ENCODE data around the gene PTCD1.

DNA sequence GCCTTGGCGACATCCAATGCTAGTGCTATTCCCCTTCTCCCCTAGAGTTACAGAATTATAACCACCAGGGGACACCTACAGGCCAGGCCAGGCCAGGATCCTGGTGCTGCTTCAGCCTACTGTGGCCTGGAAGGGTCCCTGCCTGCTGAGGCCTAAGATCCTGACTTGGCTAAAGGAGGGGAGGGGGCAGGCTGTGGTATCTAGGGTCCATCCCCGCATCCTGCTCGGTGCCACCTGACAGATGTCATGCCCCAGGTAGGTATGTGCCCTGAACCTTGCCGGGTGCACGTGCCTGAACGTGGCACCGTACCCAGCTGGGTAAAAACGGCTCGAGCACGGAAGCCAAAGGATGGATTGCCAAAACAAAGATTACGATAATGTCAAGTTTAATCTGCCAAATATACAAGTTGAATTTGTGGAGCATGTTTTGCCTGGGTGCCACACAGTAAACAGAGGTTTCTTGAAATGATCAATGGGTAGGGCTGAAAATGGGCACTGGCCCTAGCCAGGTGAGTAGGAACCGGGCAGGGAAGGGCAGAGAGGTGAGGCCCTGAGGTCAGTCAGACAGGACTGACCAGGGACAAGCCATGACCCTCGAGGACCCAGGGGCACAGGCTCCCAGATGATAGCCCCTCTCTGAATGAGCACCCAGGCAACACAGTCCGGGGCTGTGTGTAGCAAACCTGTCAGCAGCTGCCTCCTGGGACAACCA is 42.8 kb downstream of the PTCD1 start:
- TF ChIP-seq, protein P1, sequence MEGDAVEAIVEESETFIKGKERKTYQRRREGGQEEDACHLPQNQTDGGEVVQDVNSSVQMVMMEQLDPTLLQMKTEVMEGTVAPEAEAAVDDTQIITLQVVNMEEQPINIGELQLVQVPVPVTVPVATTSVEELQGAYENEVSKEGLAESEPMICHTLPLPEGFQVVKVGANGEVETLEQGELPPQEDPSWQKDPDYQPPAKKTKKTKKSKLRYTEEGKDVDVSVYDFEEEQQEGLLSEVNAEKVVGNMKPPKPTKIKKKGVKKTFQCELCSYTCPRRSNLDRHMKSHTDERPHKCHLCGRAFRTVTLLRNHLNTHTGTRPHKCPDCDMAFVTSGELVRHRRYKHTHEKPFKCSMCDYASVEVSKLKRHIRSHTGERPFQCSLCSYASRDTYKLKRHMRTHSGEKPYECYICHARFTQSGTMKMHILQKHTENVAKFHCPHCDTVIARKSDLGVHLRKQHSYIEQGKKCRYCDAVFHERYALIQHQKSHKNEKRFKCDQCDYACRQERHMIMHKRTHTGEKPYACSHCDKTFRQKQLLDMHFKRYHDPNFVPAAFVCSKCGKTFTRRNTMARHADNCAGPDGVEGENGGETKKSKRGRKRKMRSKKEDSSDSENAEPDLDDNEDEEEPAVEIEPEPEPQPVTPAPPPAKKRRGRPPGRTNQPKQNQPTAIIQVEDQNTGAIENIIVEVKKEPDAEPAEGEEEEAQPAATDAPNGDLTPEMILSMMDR (IDR thresholded peaks at IDR 0.05): no peak
- no peak for TF ChIP-seq POLR2A (IDR thresholded peaks at IDR 0.05)

Data from Peyer's patch (tissue), 4 donors.